ENCODE data around the gene RELCH. TPM values are rescaled to one million over a fixed set of nuclear protein-coding genes. Genes with fewer than 3 reads are reported as not detected.

RELCH gene
- total and polyA plus RNA-seq, 7 experiments from 2014 or later: 7.3 to 70.8 (median 52.0) TPM

- peaks cover 0 to 23% (median 0%) of the 10 kb centered on the region in 5 donors for H3K36me3 Mint-ChIP-seq
- H3K27ac Mint-ChIP-seq: no peak overlapping the region
- Histone ChIP-seq H3K4me1 (ENCODE audit: control insufficient read depth in 2 of 2, insufficient read depth in 2 of 2, low read length in 2 of 2) (no peaks in the 10 kb centered on the region), H3K27ac (ENCODE audit: low read depth, low read length) (no peak overlapping the region), H3K4me3 (ENCODE audit: low read length) (no peak overlapping the region), H3K36me3 (ENCODE audit: control insufficient read depth in 2 of 3, insufficient read depth in 3 of 3, low read length in 3 of 3) (no peaks in the 10 kb centered on the region), H3K27me3 (ENCODE audit: control insufficient read depth in 2 of 2, insufficient read depth in 2 of 2, low read length in 2 of 2) (no peaks in the 10 kb centered on the region), H3K9me3 (ENCODE audit: control insufficient read depth in 2 of 3, low read length in 3 of 3) (no peaks in the 10 kb centered on the region)
- H3K27me3 Mint-ChIP-seq: peaks cover 0 to 39% (median 28%) of the 10 kb centered on the region in 5 donors
- ChIA-PET POLR2A (no interaction called here), CTCF (no interaction called here)
- no peak overlapping the region for H3K4me3 Mint-ChIP-seq
- ATAC-seq: no peak
- H3K9me3 Mint-ChIP-seq: no peaks in the 10 kb centered on the region
- DNase-seq: no peak
- peaks cover 0 to 37% (median 2%) of the 10 kb centered on the region in 7 donors for H3K4me1 Mint-ChIP-seq
- intact Hi-C loops (cut with micrococcal nuclease): no loop called here
Measured at GRCh38 chr18:62336618-62337017, 149.6 kb downstream of the RELCH start.

DNA sequence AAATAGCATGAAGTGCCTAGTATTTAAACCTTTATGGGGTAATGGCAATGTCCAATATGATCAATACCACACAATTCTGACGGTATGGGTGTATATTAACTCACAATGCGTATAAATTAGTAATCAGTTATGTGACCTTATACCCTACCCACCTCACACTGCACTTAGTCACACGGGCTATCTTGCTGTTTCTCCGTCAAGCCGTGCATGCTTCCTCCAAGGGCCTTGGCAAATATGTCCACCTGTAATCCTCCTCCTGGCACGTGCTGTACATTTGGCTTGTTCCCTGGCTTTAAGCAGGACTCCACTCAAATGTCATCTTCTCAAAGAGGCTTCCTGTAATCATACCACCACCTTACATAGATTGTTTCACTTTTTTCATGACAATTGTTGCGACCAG is 150.3 kb downstream of the RELCH start:
- no peak overlapping the region for H3K27ac Mint-ChIP-seq
- Histone ChIP-seq H3K27me3 (ENCODE audit: control insufficient read depth in 2 of 2, insufficient read depth in 2 of 2, low read length in 2 of 2) (no peaks in the 10 kb centered on the region), H3K27ac (ENCODE audit: low read depth, low read length) (no peak overlapping the region), H3K4me3 (ENCODE audit: low read length) (no peak overlapping the region), H3K9me3 (ENCODE audit: control insufficient read depth in 2 of 3, low read length in 3 of 3) (no peaks in the 10 kb centered on the region), H3K36me3 (ENCODE audit: control insufficient read depth in 2 of 3, insufficient read depth in 3 of 3, low read length in 3 of 3) (no peaks in the 10 kb centered on the region), H3K4me1 (ENCODE audit: control insufficient read depth in 2 of 2, insufficient read depth in 2 of 2, low read length in 2 of 2) (no peaks in the 10 kb centered on the region)
- peaks cover 0 to 22% (median 0%) of the 10 kb centered on the region in 5 donors for H3K36me3 Mint-ChIP-seq
- peaks cover 0 to 30% (median 0%) of the 10 kb centered on the region in 7 donors for H3K4me1 Mint-ChIP-seq
- no peak overlapping the region for H3K4me3 Mint-ChIP-seq
- no peaks in the 10 kb centered on the region for H3K9me3 Mint-ChIP-seq
- intact Hi-C loops (cut with micrococcal nuclease): no loop called here
- H3K27me3 Mint-ChIP-seq: peaks cover 0 to 32% (median 24%) of the 10 kb centered on the region in 5 donors
- ChIA-PET POLR2A (no interaction called here), CTCF (no interaction called here)
- no peak for ATAC-seq
- DNase-seq: no peak

DNA sequence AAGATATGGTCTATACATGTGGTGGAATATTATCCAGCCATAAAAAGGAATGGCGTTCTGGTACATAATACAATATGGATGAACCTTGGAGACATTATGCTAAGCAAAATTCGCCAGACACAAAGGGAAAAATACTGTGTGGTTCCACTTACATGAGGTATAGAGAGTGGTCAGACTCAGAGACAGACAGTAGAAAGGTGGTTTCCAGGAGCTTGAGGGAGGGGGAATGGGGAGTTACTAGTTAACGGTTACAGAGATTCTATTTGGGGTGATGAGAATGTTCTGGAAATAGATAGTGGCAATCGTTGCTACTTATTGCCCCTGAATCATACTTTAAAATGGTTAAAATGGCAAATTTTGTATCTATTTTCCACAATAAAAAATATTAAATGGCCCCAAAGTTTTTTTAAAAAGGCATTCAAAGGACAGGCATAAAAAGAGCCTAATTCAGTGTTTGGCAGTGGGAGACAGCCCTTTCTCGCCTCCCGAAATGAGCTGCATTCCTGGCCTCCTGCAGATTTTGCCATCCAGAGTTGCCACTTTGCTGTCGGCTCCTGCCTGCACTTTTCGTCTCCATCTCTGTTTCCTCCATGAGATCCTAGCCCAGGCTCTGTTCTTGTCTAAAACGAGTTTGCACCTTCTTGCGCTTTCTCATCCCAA is 151.5 kb downstream of the RELCH start:
- ChIA-PET POLR2A (no interaction called here), CTCF (no interaction called here)
- H3K36me3 ChIP-seq (ENCODE audit: control insufficient read depth in 2 of 3, insufficient read depth in 3 of 3, low read length in 3 of 3): no peaks in the 10 kb centered on the region
- intact Hi-C loops (cut with micrococcal nuclease): no loop called here
- no peak overlapping the region for H3K27ac ChIP-seq (ENCODE audit: low read depth, low read length)
- H3K4me3 Mint-ChIP-seq: no peak overlapping the region
- peaks cover 0 to 29% (median 0%) of the 10 kb centered on the region in 7 donors for H3K4me1 Mint-ChIP-seq
- H3K27me3 Mint-ChIP-seq: peaks cover 0 to 26% (median 18%) of the 10 kb centered on the region in 5 donors
- H3K36me3 Mint-ChIP-seq: peaks cover 0 to 22% (median 0%) of the 10 kb centered on the region in 5 donors
- H3K9me3 Mint-ChIP-seq: no peaks in the 10 kb centered on the region
- no peak for ATAC-seq
- no peak for DNase-seq
- no peaks in the 10 kb centered on the region for H3K4me1 ChIP-seq (ENCODE audit: control insufficient read depth in 2 of 2, insufficient read depth in 2 of 2, low read length in 2 of 2)
- no peak overlapping the region for H3K4me3 ChIP-seq (ENCODE audit: low read length)
- H3K27ac Mint-ChIP-seq: no peak overlapping the region
- H3K9me3 ChIP-seq (ENCODE audit: control insufficient read depth in 2 of 3, low read length in 3 of 3): no peaks in the 10 kb centered on the region
- no peaks in the 10 kb centered on the region for H3K27me3 ChIP-seq (ENCODE audit: control insufficient read depth in 2 of 2, insufficient read depth in 2 of 2, low read length in 2 of 2)

- DNase-seq: no peak
- Mint-ChIP-seq H3K9me3 (no peaks in the 10 kb centered on the region), H3K36me3 (peaks cover 0 to 22% (median 0%) of the 10 kb centered on the region in 5 donors), H3K27me3 (peaks cover 0 to 21% (median 16%) of the 10 kb centered on the region in 5 donors), H3K4me3 (peak overlapping the region in 1 of 10 donors; percentile 43), H3K4me1 (peaks cover 0 to 29% (median 0%) of the 10 kb centered on the region in 7 donors), H3K27ac (peak overlapping the region in 1 of 9 donors; percentile 79)
- H3K27me3 ChIP-seq (ENCODE audit: control insufficient read depth in 2 of 2, insufficient read depth in 2 of 2, low read length in 2 of 2): no peaks in the 10 kb centered on the region
- no peaks in the 10 kb centered on the region for H3K4me1 ChIP-seq (ENCODE audit: control insufficient read depth in 2 of 2, insufficient read depth in 2 of 2, low read length in 2 of 2)
- no peak overlapping the region for H3K4me3 ChIP-seq (ENCODE audit: low read length)
- ATAC-seq: no peak
- intact Hi-C loops (cut with micrococcal nuclease): no loop called here
- POLR2A ChIA-PET: no interaction called here
- no peaks in the 10 kb centered on the region for H3K9me3 ChIP-seq (ENCODE audit: control insufficient read depth in 2 of 3, low read length in 3 of 3)
- CTCF ChIA-PET: interaction anchor here (0.7 kb wide), 1 partner anchor 943 kb away, joined by 3 read pairs; no protein-coding TSS in a partner anchor
- H3K27ac ChIP-seq (ENCODE audit: low read depth, low read length): no peak overlapping the region
- no peaks in the 10 kb centered on the region for H3K36me3 ChIP-seq (ENCODE audit: control insufficient read depth in 2 of 3, insufficient read depth in 3 of 3, low read length in 3 of 3)
Measured at GRCh38 chr18:62339106-62339988, 152.3 kb downstream of the RELCH start.

- no peak overlapping the region for H3K27ac Mint-ChIP-seq
- no peaks in the 10 kb centered on the region for H3K4me1 ChIP-seq (ENCODE audit: control insufficient read depth in 2 of 2, insufficient read depth in 2 of 2, low read length in 2 of 2)
- peaks cover 0 to 22% (median 0%) of the 10 kb centered on the region in 5 donors for H3K36me3 Mint-ChIP-seq
- no peaks in the 10 kb centered on the region for H3K9me3 Mint-ChIP-seq
- intact Hi-C loops (cut with micrococcal nuclease): no loop called here
- no peaks in the 10 kb centered on the region for H3K27me3 ChIP-seq (ENCODE audit: control insufficient read depth in 2 of 2, insufficient read depth in 2 of 2, low read length in 2 of 2)
- ChIA-PET CTCF (no interaction called here), POLR2A (no interaction called here)
- H3K27ac ChIP-seq (ENCODE audit: low read depth, low read length): no peak overlapping the region
- DNase-seq (no peak), ATAC-seq (no peak)
- no peaks in the 10 kb centered on the region for H3K9me3 ChIP-seq (ENCODE audit: control insufficient read depth in 2 of 3, low read length in 3 of 3)
- H3K4me3 Mint-ChIP-seq: no peak overlapping the region
- no peaks in the 10 kb centered on the region for H3K36me3 ChIP-seq (ENCODE audit: control insufficient read depth in 2 of 3, insufficient read depth in 3 of 3, low read length in 3 of 3)
- H3K27me3 Mint-ChIP-seq: peaks cover 0 to 17% (median 13%) of the 10 kb centered on the region in 5 donors
- peaks cover 0 to 31% (median 0%) of the 10 kb centered on the region in 7 donors for H3K4me1 Mint-ChIP-seq
- H3K4me3 ChIP-seq (ENCODE audit: low read length): no peak overlapping the region
Measured at GRCh38 chr18:62340996-62341395, 153.9 kb downstream of the RELCH start.

- POLR2A ChIA-PET: no interaction called here
- ATAC-seq: no peak
Measured at GRCh38 chr18:62341473-62341872, 154.4 kb downstream of the RELCH start.

More at GRCh38 chr18:62341473-62341872, 154.4 kb downstream of the RELCH start:
- intact Hi-C loops (cut with micrococcal nuclease): no loop called here
- Histone ChIP-seq H3K36me3 (ENCODE audit: control insufficient read depth in 2 of 3, insufficient read depth in 3 of 3, low read length in 3 of 3) (no peaks in the 10 kb centered on the region), H3K27me3 (ENCODE audit: control insufficient read depth in 2 of 2, insufficient read depth in 2 of 2, low read length in 2 of 2) (no peaks in the 10 kb centered on the region), H3K4me3 (ENCODE audit: low read length) (no peak overlapping the region), H3K27ac (ENCODE audit: low read depth, low read length) (no peak overlapping the region), H3K9me3 (ENCODE audit: control insufficient read depth in 2 of 3, low read length in 3 of 3) (no peaks in the 10 kb centered on the region), H3K4me1 (ENCODE audit: control insufficient read depth in 2 of 2, insufficient read depth in 2 of 2, low read length in 2 of 2) (no peaks in the 10 kb centered on the region)
- CTCF ChIA-PET: no interaction called here
- peaks cover 0 to 36% (median 0%) of the 10 kb centered on the region in 7 donors for H3K4me1 Mint-ChIP-seq
- no peaks in the 10 kb centered on the region for H3K9me3 Mint-ChIP-seq
- peaks cover 0 to 17% (median 8%) of the 10 kb centered on the region in 5 donors for H3K27me3 Mint-ChIP-seq
- H3K4me3 Mint-ChIP-seq: no peak overlapping the region
- DNase-seq: no peak
- peaks cover 0 to 22% (median 0%) of the 10 kb centered on the region in 5 donors for H3K36me3 Mint-ChIP-seq
- H3K27ac Mint-ChIP-seq: no peak overlapping the region
